ENCODE results near the gene THSD7A. TPM values are rescaled to one million over a fixed set of nuclear protein-coding genes. Genes with fewer than 3 reads are reported as not detected.

Gene THSD7A
- total RNA-seq, 1 donor from 2014 or later = 8.0 TPM

- ATAC-seq = no peak
- Histone ChIP-seq H3K27ac (no peak overlapping the region), H3K27me3 (no peaks in the 10 kb centered on the region), H3K4me1 (no peaks in the 10 kb centered on the region), H3K36me3 (no peaks in the 10 kb centered on the region), H3K4me3 (no peak overlapping the region), H3K9me3 (no peaks in the 10 kb centered on the region)
- intact Hi-C loops (cut with DNase I) = no loop called here
- TF ChIP-seq CTCF (IDR thresholded peaks at IDR 0.05) = no peak
- no peak for DNase-seq
Measured at GRCh38 chr7:11410656-11411644, 421.0 kb downstream of the THSD7A start.

GRCh38 chr7:11404355-11404754 lies 427.6 kb downstream of the THSD7A start:
- ATAC-seq (no peak), DNase-seq (no peak)
- no peak for TF ChIP-seq CTCF (IDR thresholded peaks at IDR 0.05)
- H3K36me3 ChIP-seq = no peaks in the 10 kb centered on the region
- no peaks in the 10 kb centered on the region for H3K27me3 ChIP-seq
- intact Hi-C loops (cut with DNase I) = no loop called here
- no peaks in the 10 kb centered on the region for H3K4me1 ChIP-seq
- H3K27ac ChIP-seq = no peak overlapping the region
- no peak overlapping the region for H3K4me3 ChIP-seq
- H3K9me3 ChIP-seq = no peaks in the 10 kb centered on the region

GRCh38 chr7:11403781-11404180 lies 428.2 kb downstream of the THSD7A start:
- no peaks in the 10 kb centered on the region for H3K9me3 ChIP-seq
- intact Hi-C loops (cut with DNase I) = no loop called here
- ATAC-seq = no peak

GRCh38 chr7:11394438-11394837 lies 437.6 kb downstream of the THSD7A start:
- Histone ChIP-seq H3K4me3 (no peak overlapping the region), H3K9me3 (no peaks in the 10 kb centered on the region), H3K36me3 (no peaks in the 10 kb centered on the region), H3K27ac (no peak overlapping the region), H3K4me1 (no peaks in the 10 kb centered on the region), H3K27me3 (no peaks in the 10 kb centered on the region)
- intact Hi-C loops (cut with DNase I) = no loop called here
- no peak for DNase-seq
- TF ChIP-seq CTCF (IDR thresholded peaks at IDR 0.05) = no peak
- ATAC-seq = no peak

More at GRCh38 chr7:11403781-11404180, 428.2 kb downstream of the THSD7A start:
- no peak overlapping the region for H3K27ac ChIP-seq
- TF ChIP-seq CTCF (IDR thresholded peaks at IDR 0.05) = no peak
- H3K36me3 ChIP-seq = no peaks in the 10 kb centered on the region
- H3K4me3 ChIP-seq = no peak overlapping the region
- no peak for DNase-seq
- no peaks in the 10 kb centered on the region for H3K4me1 ChIP-seq
- no peaks in the 10 kb centered on the region for H3K27me3 ChIP-seq

- Histone ChIP-seq H3K9me3 (no peaks in the 10 kb centered on the region), H3K27me3 (no peaks in the 10 kb centered on the region), H3K36me3 (no peaks in the 10 kb centered on the region), H3K4me1 (no peaks in the 10 kb centered on the region), H3K4me3 (no peak overlapping the region), H3K27ac (no peak overlapping the region)
- intact Hi-C loops (cut with DNase I) = no loop called here
- ATAC-seq (no peak), DNase-seq (no peak)
- no peak for TF ChIP-seq CTCF (IDR thresholded peaks at IDR 0.05)
Measured at GRCh38 chr7:11379641-11380040, 452.4 kb downstream of the THSD7A start.
